GM12878 (cell line): Measurements from ENCODE around the gene PAK5. TPM values are rescaled to one million over a fixed set of nuclear protein-coding genes. Genes with fewer than 3 reads are reported as not detected.

Experiments
- ATAC-seq: fragments of 200-7000 bp; cut with Tn5 transposase; 3 replicates; pipeline ENCODE4 v1.9.1; 2020; ENCODE audit warnings: mild to moderate bottlenecking, moderate library complexity
- BruUV-seq: library from RNA; stranded (reverse); fragments of 400-500 nt; replicated peaks from 2 replicates; lab custom pipeline; 2021; lab: Mats Ljungman, UMichigan
- CTCF ChIA-PET: fragments of 300-600 bp; sonication (Branson Sonifier 250); formaldehyde crosslinking; extraction: SDS; loops from one replicate; lab custom pipeline; 2021; ENCODE audit warnings: inconsistent platforms; lab: Yijun Ruan, JAX
- POLR2A ChIA-PET: fragments of 350-600 bp; formaldehyde crosslinking; extraction: SDS; loops from one replicate; lab custom pipeline; 2021; ENCODE audit warnings: inconsistent platforms; lab: Charles Lee
- RAD21 ChIA-PET: fragments of 300-600 bp; sonication (Branson Sonifier 250); formaldehyde crosslinking; loops from one replicate; lab custom pipeline; 2023; ENCODE audit warnings: antibody characterized with exemption; ENCODE audit not compliant: unreplicated experiment; lab: Charles Lee
- SMC1A ChIA-PET: fragments of 300-600 bp; sonication (Branson Sonifier 250); formaldehyde crosslinking; loops from one replicate; lab custom pipeline; 2023; ENCODE audit not compliant: unreplicated experiment, uncharacterized antibody; lab: Charles Lee
- DNase-seq: peaks from one replicate; pipeline ENCODE4 v3.0.0-alpha.2; 2011; ENCODE audit warnings: low read depth, low spot score
- FAIRE-seq: peaks from 3 replicates; lab custom pipeline; 2011; peaks lifted over from hg19 to GRCh38; lab: Jason Lieb, UNC
- H2AFZ ChIP-seq: 2 replicates; pipeline ENCODE4 v1.6.0; 2011; ENCODE audit warnings: low read depth, low read length, control low read depth; ENCODE audit not compliant: control insufficient read depth
- H3K27ac ChIP-seq: 2 replicates; pipeline ENCODE4 v1.5.1; 2011; ENCODE audit warnings: control low read depth; ENCODE audit not compliant: control insufficient read depth, insufficient read depth
- H3K27me3 ChIP-seq, 2 experiments: replicated peaks in 1 of 2; 2 replicates each; pipeline versions ENCODE4 v1.6.0 to v1.6.1; 2011; ENCODE audit warnings: low read length in 1 of 2; ENCODE audit not compliant: control insufficient read depth in 2 of 2, insufficient read depth in 2 of 2
- H3K36me3 ChIP-seq, 2 experiments: 2 replicates each; pipeline ENCODE4 v1.5.1; 2011; ENCODE audit warnings: low read length in 1 of 2; ENCODE audit not compliant: control insufficient read depth in 2 of 2, insufficient read depth in 2 of 2
- H3K4me1 ChIP-seq: 2 replicates; pipeline ENCODE4 v1.6.1; 2011; ENCODE audit warnings: mild to moderate bottlenecking, low read length, moderate library complexity, mixed read lengths; ENCODE audit not compliant: control insufficient read depth, insufficient read depth
- H3K4me2 ChIP-seq: 2 replicates; pipeline ENCODE4 v1.6.0; 2011; ENCODE audit warnings: control low read depth; ENCODE audit not compliant: control insufficient read depth, insufficient read depth
- H3K4me3 ChIP-seq: fragments of 200-600 bp; sonication (generic); 2 replicates; pipeline ENCODE4 v1.5.1; 2016
- H3K79me2 ChIP-seq: 2 replicates; pipeline ENCODE4 v1.6.0; 2011; ENCODE audit warnings: low read length; ENCODE audit not compliant: control insufficient read depth, insufficient read depth
- H3K9ac ChIP-seq: 2 replicates; pipeline ENCODE4 v1.8.0; 2011; ENCODE audit warnings: low read length, control low read depth, mixed read lengths; ENCODE audit not compliant: control insufficient read depth, insufficient read depth
- H3K9me3 ChIP-seq: replicated peaks from 3 replicates; pipeline ENCODE4 v1.5.1; 2011; ENCODE audit warnings: mild to moderate bottlenecking, low read length; ENCODE audit not compliant: control insufficient read depth, insufficient read depth
- H4K20me1 ChIP-seq: 2 replicates; pipeline ENCODE4 v1.6.0; 2011; ENCODE audit not compliant: control insufficient read depth, insufficient read depth
- CEBPZ ChIP-seq: fragments of 150-350 bp; IDR thresholded peaks from 2 replicates; pipeline ENCODE4 v1.6.1; 2016; ENCODE audit warnings: low read depth, low read length
- CHD4 ChIP-seq: fragments of 200-600 bp; sonication (generic); IDR thresholded peaks from 2 replicates; pipeline ENCODE4 v1.6.1; 2016; ENCODE audit warnings: mild to moderate bottlenecking
- CREB1 ChIP-seq: IDR thresholded peaks from 2 replicates; pipeline ENCODE4 v1.6.1; 2012; ENCODE audit warnings: low read depth, mild to moderate bottlenecking, inconsistent platforms
- E2F8 ChIP-seq: fragments of 450-650 bp; IDR thresholded peaks from 2 replicates; pipeline ENCODE4 v1.6.1; 2018; ENCODE audit warnings: mild to moderate bottlenecking, low read depth, moderate library complexity; ENCODE audit not compliant: partially characterized antibody
- FOS ChIP-seq: IDR thresholded peaks from 3 replicates; pipeline ENCODE4 v1.6.1; 2011; ENCODE audit warnings: borderline replicate concordance; ENCODE audit not compliant: insufficient read length; ENCODE audit errors: extremely low read depth
- KLF5 ChIP-seq: fragments of 450-650 bp; IDR thresholded peaks from 2 replicates; pipeline ENCODE4 v1.6.1; 2014; ENCODE audit warnings: mild to moderate bottlenecking; ENCODE audit not compliant: partially characterized antibody
- MAX ChIP-seq: IDR thresholded peaks from 2 replicates; pipeline ENCODE4 v1.6.1; 2012; ENCODE audit warnings: low read depth, low read length, improper control_type of control experiment
- SRF ChIP-seq, 2 experiments: IDR thresholded peaks; 2 replicates each; pipeline ENCODE4 v1.6.1; 2011; ENCODE audit warnings: low read depth in 2 of 2, low read length in 2 of 2, mild to moderate bottlenecking in 1 of 2, moderate library complexity in 1 of 2
- SUZ12 ChIP-seq: fragments of 200-600 bp; sonication (generic); IDR thresholded peaks from one replicate; pipeline ENCODE4 v1.6.1; 2018; ENCODE audit warnings: antibody characterized with exemption, mild to moderate bottlenecking; ENCODE audit not compliant: unreplicated experiment
- WGBS: methylation state at CpG from one replicate; pipeline ENCODE4 v1.1.6; 2016; ENCODE audit warnings: low lambda C conversion rate; ENCODE audit not compliant: insufficient replicate concordance, insufficient coverage; ENCODE audit errors: missing lambda C conversion rate; 5-methylcytosine and 5-hydroxymethylcytosine counted together
- in situ Hi-C: fragments of 300-500 bp; cut with MboI; formaldehyde crosslinking; loops from 9 replicates; pipeline ENCODE4 v1.14.3; 2018; ENCODE audit warnings: mixed read lengths
- intact Hi-C: fragments of 100-400 bp; cut with micrococcal nuclease; formaldehyde crosslinking; loops from one replicate; pipeline ENCODE4 v1.14.2; 2022; ENCODE audit not compliant: unreplicated experiment
- polyA plus RNA-seq, 11 experiments: library from polyadenylated mRNA; depleted of rRNA in 4 of 11; unstranded in 6 of 11; stranded (reverse) in 5 of 11; fragments of >200 nt; fragmentation: Nextera tagmentation in 4 of 11; fragmentation: Illumina TruSeq in 1 of 11; extraction: Ambion mirVana in 4 of 11; extraction: Trizol in 1 of 11; gene quantifications; 1 replicate in 1 of 11; 2 replicates in 10 of 11; pipeline versions ENCODE4 v1.2.1 to v1.2.3, GENCODE V29; 2011 to 2016; ENCODE audit warnings: inconsistent platforms in 2 of 11, missing spikeins in 2 of 11, low read depth in 1 of 11
- total RNA-seq, 4 experiments: library from RNA; depleted of rRNA in 3 of 4; stranded (reverse); fragments of >200 nt in 3 of 4; fragmentation: Illumina TruSeq in 1 of 4; extraction: Trizol in 1 of 4; gene quantifications; 2 replicates each; pipeline versions ENCODE4 v1.2.1 to v1.2.3, GENCODE V29; 2013 to 2021

PAK5 gene
- total and polyA plus RNA-seq, 10 of the 15 experiments (the other 5 are each of a cell fraction or from before 2014, with no cell fraction given), result not detected

DNA sequence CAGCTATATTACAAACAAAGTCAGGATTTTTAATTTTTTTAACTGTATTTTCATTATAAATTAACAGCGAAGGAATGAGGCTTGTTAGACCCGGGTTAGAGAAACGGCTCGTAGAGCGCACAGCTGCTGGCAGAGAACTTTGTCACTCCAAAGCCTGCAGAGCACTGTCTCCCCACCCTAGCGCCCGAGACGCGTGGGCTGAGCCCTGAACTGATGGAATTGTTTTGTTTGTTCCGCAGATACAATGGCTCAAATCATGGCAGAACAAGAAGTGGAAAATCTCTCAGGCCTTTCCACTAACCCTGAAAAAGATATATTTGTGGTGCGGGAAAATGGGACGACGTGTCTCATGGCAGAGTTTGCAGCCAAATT is 323.7 kb downstream of the PAK5 start:
- no TSS peak for BruUV-seq
- ATAC-seq, result no peak
- H3K27me3 ChIP-seq, result peaks cover 2 to 12% of the 10 kb centered on the region in 2 experiments; a peak in 3 of 4 replicates
- no peaks in the 10 kb centered on the region; a peak in 1 of 4 replicates for H3K36me3 ChIP-seq
- H3K9ac ChIP-seq, result no peak overlapping the region
- WGBS, result 38% methylated on average over 13 of the region's 13 CpGs
- H3K9me3 ChIP-seq, result no peaks in the 10 kb centered on the region; the same call in 2 of the 3 replicates
- POLR2A ChIA-PET, result no interaction called here
- peaks cover 14% of the 10 kb centered on the region for H3K79me2 ChIP-seq
- 0 out of 2 replicates have a peak overlapping the region, but pooled peaks have one; percentile 6 for H3K27ac ChIP-seq
- no peak overlapping the region; the same call in 1 of the 2 replicates for H3K4me2 ChIP-seq
- no peak overlapping the region for H2AFZ ChIP-seq
- H3K4me1 ChIP-seq, result peaks cover 20% of the 10 kb centered on the region
- peak overlapping the region; percentile 71 for H3K4me3 ChIP-seq
- RAD21 ChIA-PET, result no interaction called here
- TF ChIP-seq KLF5, result no peak
- TF ChIP-seq MAX, result no peak
- TF ChIP-seq SUZ12, result no peak
- no peak for TF ChIP-seq FOS
- TF ChIP-seq SRF (IDR thresholded peaks at IDR 0.05; ENCODE audit: low read depth in 2 of 2, low read length in 2 of 2), result no peak
- TF ChIP-seq CEBPZ, result no peak
- TF ChIP-seq E2F8, result no peak
- TF ChIP-seq CREB1, result no peak
- no peak for TF ChIP-seq CHD4
- intact Hi-C loops (no loop called here), in situ Hi-C loops (no loop called here)
- SMC1A ChIA-PET, result no interaction called here
- no peak for FAIRE-seq
- H4K20me1 ChIP-seq, result no peaks in the 10 kb centered on the region
- DNase-seq, result no peak
- CTCF ChIA-PET, result interaction anchor here (0.7 kb wide), 1 partner anchor 430 kb away, joined by 4 read pairs; no protein-coding TSS in a partner anchor
